Sigmoid colon (tissue), 4 donors: Measurements from ENCODE around the gene ARHGEF10L.

Source experiments
- EP300 ChIP-seq, 4 donors: sonication (generic); formaldehyde crosslinking; IDR thresholded peaks; one replicate each; pipeline ENCODE4 v1.6.1; 2017; ENCODE audit warnings: antibody characterized with exemption in 4 of 4
- POLR2A ChIP-seq, 2 donors: fragments of 450-650 bp; IDR thresholded peaks; one replicate each; pipeline ENCODE4 v1.6.1; 2016; ENCODE audit warnings: antibody characterized with exemption in 2 of 2, mild to moderate bottlenecking in 2 of 2, moderate library complexity in 2 of 2
- POLR2AphosphoS5 ChIP-seq, 4 donors: sonication (generic); formaldehyde crosslinking; IDR thresholded peaks; one replicate each; pipeline ENCODE4 v1.6.1; 2017; ENCODE audit warnings: antibody characterized with exemption in 4 of 4
- TF ChIP-seq, protein P1 (sequence below), 4 experiments: fragments of 450-650 bp in 3 of 4; fragments of 200-600 bp in 1 of 4; IDR thresholded peaks; one replicate each; pipeline ENCODE4 v1.5.1; 2016 to 2019; ENCODE audit warnings: antibody characterized with exemption in 4 of 4, mild to moderate bottlenecking in 3 of 4, moderate library complexity in 2 of 4

- TF ChIP-seq, protein P1, sequence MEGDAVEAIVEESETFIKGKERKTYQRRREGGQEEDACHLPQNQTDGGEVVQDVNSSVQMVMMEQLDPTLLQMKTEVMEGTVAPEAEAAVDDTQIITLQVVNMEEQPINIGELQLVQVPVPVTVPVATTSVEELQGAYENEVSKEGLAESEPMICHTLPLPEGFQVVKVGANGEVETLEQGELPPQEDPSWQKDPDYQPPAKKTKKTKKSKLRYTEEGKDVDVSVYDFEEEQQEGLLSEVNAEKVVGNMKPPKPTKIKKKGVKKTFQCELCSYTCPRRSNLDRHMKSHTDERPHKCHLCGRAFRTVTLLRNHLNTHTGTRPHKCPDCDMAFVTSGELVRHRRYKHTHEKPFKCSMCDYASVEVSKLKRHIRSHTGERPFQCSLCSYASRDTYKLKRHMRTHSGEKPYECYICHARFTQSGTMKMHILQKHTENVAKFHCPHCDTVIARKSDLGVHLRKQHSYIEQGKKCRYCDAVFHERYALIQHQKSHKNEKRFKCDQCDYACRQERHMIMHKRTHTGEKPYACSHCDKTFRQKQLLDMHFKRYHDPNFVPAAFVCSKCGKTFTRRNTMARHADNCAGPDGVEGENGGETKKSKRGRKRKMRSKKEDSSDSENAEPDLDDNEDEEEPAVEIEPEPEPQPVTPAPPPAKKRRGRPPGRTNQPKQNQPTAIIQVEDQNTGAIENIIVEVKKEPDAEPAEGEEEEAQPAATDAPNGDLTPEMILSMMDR (IDR thresholded peaks at IDR 0.05) = no peak
- TF ChIP-seq POLR2A (IDR thresholded peaks at IDR 0.05) = no peak
- no peak for TF ChIP-seq POLR2AphosphoS5 (IDR thresholded peaks at IDR 0.05)
- TF ChIP-seq EP300 (IDR thresholded peaks at IDR 0.05) = no peak
These were observed 100.3 kb downstream of the ARHGEF10L start for GRCh38 chr1:17639703-17640340.
